OCI-LY1 (cell line): Measurements from ENCODE around the gene IQCM.

Experiments used
- CTCF ChIP-seq: fragments of 200-600 bp; sonication (generic), shearing (Covaris generic); IDR thresholded peaks from 2 replicates; pipeline ENCODE4 v1.5.1; 2017; ENCODE audit warnings: mild to moderate bottlenecking, antibody characterized with exemption, low read length, moderate library complexity, mixed read lengths
- EZH2 ChIP-seq: fragments of 200-600 bp; sonication (generic), shearing (Covaris generic); IDR thresholded peaks from 2 replicates; pipeline ENCODE4 v1.8.0; 2017; ENCODE audit warnings: borderline replicate concordance, mixed run types, mild to moderate bottlenecking, antibody characterized with exemption, low read length, moderate library complexity, mixed read lengths

- TF ChIP-seq CTCF = no peak
- no peak for TF ChIP-seq EZH2
Measured at GRCh38 chr4:149321438-149321837, 494.2 kb downstream of the IQCM start.
